ENCODE data around the gene LZTR1.
"Not testable (repeated sequence)": the region's sequence is repeated elsewhere in the genome, so short reads cannot be mapped to it uniquely, and the experiment has no call there.

LZTR1 gene

DNA sequence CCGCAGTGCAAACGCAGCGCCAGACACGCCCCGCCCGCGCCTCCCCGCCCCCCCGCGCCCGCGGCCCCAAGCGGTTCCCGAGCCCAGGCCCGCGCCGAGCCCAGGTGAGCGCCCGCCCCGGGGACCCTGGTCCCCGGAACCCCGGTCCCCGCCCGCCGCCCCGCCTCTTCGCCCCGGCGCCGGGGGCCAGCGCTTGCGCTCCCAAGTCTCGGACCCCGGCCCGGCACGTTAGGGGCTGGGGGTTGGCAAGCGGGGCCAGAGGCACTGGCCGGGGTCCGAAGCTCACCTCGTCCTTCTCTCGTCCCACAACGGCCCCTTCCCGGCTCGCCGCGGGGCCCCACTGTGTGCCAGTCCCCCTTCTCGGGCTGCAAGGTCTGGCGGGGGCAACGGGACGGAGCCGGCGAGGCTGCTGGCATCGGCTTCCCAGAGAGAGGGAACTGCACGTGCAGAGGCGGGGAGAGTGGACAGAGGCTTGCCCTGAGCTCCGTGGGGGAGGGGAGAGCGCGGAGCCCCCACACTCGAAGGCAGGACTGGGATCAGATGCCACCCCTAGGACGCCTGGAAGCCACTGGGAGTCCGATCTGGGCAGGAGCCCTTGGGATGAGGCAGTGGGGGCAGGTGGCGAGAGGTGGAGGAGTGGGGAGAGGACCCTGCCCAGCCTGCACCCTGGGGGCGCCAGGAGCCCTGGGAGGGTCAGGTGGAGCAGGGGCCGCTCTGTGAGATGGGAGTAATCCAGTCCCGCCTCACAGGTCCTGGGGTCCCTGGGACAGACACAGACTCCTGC, 16.8 kb upstream of the LZTR1 start:
- no peak for DNase-seq

DNA sequence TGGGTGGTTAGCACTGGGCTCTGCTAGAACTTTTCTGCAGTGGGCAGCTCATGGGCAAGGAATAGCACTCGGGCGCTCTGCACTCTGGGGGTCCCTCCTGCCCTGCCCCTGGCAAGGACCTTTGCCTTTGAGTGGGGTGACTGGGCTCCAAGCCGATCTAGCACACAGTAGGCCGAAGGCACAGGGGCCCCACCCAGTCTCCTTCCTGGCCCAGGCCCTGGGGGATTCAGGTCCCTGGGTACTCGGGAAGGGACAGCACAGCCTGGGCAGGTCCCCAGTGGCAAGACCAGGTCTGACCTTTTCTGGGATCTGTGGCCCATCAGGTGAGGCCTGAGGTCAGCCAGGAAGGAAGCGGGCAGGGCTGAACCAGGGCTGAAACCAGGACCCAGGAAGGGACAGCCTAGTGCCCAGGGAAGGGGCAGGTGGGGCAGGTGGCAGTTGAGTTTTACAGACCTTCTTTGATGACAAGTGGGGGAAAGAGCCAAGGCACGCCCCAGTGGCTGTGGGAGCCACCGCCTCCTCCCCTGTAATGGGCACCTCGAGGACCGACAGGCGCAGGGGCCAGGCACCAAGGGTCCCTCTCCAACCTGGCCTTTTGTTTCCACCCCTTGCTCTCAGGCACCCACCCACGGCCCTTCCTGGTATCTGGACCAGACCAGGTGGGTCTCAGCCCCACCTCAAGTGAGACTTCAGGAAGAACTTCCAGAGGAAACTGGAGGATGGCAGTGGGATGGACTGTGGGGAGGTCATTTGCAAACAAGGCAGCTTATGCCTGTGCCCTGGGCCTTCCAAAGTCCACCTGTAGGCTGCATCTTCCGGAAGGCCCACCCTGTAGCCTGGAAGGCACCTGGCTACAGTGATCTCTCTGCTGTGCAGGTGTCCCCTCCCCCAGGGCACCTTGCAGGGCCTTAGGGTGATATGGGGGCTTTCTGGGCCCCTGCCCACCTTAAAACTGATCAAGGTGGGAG, 15.9 kb upstream of the LZTR1 start:
- no peak for DNase-seq

DNA sequence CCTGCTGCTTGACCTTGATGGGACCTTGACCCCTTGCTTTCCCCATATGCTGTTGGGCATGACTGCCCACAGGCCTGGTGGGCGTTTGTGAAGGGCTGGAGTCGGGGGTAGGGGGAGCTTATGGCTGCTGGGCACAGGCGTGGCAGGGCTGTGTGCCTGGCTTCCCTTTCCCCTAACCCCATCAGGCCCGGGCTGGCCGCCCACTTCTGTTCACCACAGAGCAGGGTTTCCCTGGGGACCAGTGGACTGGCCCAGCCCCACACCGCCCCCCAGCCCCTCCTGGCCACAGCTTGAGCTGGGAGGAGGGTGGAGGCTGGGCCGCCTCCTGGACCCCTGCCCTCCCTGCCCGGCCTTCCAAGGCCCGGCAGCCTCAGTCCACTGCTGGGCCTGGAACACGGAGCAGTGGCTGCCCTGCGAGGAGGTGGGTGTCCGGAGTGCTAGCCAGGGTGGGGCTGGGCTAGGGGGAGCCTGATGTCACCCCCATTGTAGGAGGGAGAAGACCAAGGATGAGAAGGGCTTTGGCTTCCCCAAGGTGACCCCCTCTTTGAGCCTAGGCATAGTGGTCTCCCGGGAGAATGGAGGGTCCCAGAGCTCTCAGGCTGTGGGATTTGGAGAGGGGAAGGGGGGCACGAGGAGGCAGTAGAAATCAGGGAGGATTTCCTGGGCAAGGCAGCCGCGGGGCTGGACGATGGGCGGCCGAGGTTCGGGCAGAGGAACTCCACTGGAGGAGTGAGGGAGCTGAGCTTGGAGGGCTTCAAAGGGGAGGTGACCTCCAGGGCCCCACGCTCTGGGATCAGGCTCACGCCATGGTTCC, 15.0 kb upstream of the LZTR1 start, which contains the start of gene AIFM3:
Gene AIFM3, plus strand, starts transcription at position 373 of the 814 bp plus-strand sequence. CDS start 690 bp downstream, outside the sequence.
- peak in 28 of 56 donors; percentile 17 to 80 (median 56) for DNase-seq

DNA sequence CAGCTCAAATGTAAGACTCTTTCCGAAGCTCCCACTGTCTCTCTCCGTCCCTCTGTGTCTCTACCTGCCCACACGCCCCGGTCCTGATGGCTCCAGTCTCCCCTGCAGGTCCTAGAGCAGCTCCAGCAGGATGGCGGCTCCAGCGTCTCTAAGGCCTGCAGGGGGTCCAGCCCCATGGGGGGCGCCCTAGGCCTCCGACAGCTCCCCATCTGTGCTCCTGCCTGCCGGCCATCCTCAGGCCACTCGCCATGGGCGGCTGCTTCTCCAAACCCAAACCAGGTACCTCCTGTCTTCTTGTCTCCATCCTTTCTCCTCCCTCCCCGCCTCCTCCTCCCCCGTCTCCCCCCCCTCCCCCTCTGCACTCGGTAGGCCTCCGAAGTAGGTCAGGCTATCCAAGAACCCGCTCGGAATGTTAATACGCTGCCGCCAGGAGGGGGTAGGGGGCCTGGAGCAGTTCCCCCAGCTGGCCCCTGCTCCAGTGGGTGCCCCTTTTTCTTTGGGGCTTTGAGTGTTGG, 14.3 kb upstream of the LZTR1 start:
- DNase-seq = peak in 2 of 56 donors; percentile 22 to 37

DNA sequence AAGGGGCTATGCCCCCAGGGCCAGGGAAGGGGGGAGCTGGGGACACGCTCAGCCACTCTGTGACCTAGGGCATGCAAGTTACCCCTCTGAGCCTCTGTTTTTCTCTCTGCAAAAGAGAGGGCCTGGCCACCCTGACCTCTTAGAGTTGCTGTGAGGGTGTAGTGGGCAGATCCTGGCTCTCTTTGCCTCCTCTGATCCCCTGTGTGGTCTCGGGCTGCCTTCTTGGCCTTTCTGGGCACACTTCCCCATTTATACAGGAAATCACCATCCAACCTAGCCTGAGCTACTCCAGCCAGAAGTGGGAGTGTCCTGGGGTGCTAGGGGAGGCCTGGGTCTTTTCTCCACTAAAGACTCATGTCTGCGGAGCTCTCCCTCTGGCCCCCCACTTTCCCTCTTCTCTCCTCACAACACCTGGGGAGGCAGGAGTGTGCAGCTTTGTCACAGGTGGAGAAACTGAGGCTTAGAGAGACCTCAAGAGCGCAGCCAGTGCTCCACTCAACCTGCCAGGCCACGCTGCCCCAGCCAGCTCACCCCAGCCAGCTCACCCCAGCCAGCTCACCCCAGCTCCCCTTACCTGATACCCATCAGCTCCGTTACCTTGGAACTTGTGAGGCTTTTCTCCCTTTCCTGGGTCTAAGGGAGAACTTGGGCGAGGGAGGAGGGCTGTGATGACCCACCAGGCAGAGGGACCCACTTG, 13.7 kb upstream of the LZTR1 start:
- no peak for DNase-seq

- no peak for DNase-seq
Measured at GRCh38 chr22:20970939-20971657, 11.0 kb upstream of the LZTR1 start.

DNA sequence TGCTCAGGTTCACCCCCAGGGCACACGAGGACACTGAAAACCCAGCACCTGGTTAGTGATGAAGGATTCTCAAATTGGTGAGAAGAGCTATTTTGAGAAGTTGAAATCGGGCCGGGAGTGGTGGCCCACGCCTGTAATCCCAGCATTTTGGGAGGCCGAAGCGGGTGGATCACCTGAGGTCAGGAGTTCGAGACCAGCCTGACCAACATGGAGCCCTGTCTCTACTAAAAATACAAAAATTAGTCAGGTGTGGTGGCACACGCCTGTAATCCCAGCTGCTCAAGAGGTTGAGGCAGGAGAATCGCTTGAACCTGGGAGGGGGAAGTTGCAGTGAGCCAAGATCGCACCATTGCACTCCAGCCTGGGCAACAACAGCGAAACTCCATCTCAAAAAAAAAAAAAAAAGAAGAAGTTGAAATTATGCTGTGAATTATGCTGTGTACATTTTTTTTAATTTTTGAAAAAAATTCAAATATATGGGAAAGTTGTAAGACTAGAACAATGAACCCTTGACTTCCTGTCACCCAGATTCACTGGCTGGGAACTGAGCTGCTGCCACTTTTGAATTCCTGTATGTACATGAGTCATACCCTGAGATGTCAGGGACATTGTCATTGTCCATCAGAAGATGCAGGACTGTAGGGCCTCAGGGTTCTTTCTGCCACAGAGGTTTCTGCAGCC, 9.9 kb upstream of the LZTR1 start:
- DNase-seq = not testable (repeated sequence)

DNA sequence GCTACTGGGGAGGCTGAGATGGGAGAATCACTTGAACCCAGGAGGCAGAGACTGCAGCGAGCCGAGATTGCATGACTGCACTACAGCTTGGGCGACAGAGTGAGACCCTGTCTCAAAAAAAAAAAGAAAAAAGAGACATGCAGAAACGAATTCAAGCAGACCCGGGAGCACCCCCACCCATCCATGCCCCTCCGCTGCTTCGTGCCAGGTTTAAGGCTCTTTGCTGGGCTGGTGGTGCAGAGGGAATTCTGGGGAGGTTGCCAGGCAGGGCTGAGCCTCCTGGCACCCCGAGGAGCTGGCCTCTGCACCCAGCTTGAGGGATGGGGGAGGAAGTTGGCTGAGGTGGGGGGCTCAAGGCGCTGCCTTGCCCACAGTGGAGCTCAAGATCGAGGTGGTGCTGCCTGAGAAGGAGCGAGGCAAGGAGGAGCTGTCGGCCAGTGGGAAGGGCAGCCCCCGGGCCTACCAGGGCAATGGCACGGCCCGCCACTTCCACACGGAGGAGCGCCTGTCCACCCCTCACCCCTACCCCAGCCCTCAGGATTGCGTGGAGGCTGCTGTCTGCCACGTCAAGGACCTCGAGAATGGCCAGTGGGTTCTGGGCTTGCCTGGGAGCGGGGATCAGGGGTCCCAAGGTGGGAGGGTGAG, 9.0 kb upstream of the LZTR1 start:
- no peak for DNase-seq

- no peak for DNase-seq
Measured at GRCh38 chr22:20973634-20974286, 8.3 kb upstream of the LZTR1 start.

DNA sequence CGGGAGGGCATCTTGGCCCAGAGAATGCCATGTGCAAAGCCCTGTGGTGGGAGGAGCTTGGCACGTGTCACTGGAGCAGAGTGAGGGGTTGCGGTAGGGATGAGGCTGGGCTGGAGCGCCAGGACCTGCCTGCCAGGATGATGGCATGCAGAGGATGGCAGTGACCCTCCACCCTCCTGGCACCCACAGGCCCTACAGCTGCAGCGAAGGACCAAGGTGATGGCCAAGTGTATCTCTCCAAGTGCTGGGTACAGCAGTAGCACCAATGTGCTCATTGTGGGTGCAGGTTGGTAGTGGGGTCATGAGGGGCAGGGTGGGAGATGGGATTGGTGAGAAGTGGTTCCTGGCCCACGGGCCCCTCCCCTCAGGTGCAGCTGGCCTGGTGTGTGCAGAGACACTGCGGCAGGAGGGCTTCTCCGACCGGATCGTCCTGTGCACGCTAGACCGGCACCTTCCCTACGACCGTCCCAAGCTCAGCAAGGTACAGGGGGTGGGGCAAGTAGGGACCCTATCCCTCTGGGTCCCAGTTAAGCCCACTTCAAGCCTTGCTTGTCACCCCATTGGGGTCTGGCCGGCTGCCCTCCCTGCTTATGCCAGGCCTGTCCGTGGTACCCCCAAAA, 7.7 kb upstream of the LZTR1 start:
- DNase-seq = no peak

DNA sequence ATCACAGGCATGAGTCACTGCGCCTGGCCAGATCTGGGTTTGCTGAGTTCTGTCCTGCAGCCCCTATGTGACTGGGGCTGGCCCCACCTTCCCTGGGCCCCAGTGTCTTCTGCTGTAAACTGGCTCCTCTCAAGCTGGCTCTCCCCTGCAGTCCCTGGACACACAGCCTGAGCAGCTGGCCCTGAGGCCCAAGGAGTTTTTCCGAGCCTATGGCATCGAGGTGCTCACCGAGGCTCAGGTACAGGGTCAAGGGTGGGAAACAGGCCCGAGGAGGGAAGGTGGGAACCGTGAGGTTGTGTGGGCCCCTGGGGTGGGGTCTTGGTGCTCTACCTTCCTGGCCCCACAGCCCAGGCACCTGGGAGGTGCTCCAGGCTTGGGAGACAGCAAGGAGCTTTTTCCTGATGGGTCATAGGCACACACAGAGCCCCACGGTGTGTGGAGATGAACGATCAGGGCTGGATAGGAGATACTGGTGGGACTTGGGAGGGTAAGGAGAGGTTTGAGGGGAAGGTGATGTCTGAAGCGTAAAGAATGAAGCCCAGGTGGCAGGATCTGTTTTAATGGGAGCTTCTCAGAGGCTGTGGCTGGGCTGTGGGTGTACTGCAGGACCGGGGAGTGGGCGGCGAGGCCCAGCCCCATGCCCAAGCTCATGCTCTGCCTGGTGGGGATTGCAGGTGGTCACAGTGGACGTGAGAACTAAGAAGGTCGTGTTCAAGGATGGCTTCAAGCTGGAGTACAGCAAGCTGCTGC, 6.4 kb upstream of the LZTR1 start:
- no peak for DNase-seq

DNA sequence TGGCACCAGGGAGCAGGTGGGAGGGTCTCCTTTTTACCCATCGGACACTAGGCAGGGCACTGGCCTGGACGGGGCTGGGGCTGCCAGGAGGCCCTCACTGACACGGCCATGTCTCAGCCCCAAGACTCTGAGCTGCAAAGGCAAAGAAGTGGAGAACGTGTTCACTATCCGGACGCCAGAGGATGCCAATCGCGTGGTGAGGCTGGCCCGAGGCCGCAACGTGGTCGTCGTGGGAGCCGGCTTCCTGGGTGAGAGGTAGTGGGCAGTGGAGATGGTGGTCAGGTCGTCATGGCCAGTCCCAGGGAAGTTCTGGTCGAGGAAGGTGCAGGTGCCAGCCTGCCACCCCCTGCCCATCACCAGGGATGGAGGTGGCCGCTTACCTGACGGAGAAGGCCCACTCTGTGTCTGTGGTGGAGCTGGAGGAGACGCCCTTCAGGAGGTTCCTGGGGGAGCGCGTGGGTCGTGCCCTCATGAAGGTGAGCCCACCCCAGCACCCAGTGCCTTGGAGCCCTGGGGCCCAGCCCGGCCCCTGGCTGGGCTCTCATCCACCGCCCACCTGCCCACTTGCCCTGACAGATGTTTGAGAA, 5.7 kb upstream of the LZTR1 start:
- no peak for DNase-seq

DNA sequence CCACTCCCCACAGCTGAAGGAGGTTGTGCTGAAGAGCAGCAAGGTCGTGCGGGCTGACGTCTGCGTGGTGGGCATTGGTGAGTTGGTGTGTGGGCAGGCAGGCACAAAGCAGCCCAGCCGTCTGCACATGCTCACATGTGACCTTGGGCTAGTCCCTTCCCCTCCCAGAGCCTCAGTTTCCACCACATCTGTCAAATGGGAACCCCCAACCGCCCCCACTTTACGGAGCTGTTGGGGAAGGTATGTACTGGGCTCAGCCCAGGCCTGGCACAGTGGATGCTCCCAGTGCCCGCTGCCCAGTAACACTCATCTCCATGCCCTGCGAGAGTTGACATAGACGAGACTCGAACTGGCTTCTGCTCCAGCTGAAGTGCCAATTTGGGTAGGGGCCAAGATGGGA, 5.1 kb upstream of the LZTR1 start:
- DNase-seq = no peak

DNA sequence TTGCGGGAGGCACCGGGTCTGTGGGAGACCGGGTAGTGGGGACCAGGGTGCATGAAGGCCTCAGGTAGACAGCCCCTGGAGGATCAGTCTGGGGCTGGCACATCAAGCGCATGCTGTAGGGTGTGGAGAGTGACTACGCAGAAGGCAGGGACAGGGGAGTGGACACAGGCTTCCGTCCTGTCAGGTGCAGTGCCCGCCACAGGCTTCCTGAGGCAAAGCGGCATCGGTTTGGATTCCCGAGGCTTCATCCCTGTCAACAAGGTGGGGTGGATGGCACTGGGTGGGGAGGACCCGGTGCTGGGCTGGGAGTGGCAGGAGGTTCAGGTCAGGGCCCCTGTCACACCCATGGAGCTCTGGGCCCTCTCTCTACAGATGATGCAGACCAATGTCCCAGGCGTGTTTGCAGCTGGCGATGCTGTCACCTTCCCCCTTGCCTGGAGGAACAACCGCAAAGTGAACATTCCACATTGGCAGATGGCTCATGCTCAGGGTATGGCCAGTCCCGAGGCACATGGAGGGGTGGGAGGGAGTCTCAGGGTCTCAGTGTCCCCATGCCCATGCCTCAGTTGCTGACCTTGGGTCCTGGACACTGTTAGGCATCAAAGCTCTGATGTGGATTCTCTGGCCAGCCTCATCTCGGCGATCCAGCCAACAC, 4.5 kb upstream of the LZTR1 start:
- no peak for DNase-seq

DNA sequence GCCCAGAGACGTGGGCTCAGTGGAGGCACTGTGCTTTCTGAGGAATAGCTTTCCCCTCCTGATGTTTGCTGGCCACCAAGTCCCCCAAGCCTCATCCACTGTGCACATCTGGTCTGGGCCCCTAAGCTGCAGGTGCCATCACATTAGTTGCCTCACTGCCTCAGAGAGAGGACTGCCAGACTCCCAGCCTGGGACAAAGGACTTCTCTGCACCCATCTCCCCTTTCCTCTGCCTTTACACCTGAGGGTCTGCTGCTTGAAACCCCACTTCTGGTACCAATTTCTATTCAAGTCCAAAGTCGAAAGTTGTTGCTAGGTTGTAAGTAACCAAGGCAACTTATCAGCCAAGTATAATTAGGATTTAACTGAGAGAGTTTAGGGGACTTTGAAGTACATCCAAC, 3.7 kb upstream of the LZTR1 start:
- DNase-seq = no peak

All from amygdala (tissue), 56 donors.